Measurements from ENCODE around the gene HLA-DPA1. TPM values are rescaled to one million over a fixed set of nuclear protein-coding genes. Genes with fewer than 3 reads are reported as not detected.

HLA-DPA1 gene
- total RNA-seq, 1 experiment from 2014 or later = not detected

DNA sequence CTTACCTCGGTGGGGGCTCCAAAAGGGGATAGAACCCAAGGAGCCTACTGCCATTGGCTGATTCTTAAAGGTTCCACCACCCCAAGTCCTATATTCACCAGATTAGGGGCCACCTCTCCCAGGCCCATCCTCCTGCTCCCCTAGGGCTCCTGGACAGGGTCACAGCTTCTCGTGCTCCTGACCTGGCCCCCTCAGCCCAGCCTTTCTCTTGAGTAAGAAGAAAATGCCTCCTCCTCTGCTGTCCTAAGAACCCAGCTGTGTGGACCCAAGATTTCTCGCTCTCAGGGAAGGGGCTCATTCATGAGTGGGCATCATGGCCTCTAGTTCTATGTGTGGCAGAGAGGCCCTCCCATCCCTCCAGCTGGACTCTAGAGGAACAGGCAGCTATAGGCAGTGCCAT lies 18.9 kb upstream of the HLA-DPA1 start:
- intact Hi-C loops (cut with micrococcal nuclease; ENCODE audit: unreplicated experiment) = no loop called here

DNA sequence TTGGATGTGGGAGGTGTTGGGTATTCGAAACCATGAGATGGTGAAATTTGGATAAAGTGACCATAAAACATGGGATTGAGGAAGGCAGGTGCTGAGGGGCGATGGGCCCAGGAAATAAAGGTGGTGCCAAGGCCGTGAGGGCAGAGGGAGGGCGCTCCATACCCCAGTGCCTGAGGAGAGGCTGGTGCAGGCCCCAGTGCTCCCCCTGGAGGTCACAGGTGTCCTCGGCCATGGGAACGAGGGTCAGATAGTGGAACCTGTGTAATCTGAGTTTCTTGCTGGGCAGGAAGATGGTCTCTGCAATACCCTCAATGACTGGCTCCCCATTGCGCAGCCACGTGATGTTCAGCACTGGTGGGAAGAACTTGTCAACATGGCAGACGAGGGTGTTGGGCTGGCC lies 18.5 kb upstream of the HLA-DPA1 start:
- no TSS peak for BruUV-seq (replicated peaks)
- no peaks in the 10 kb centered on the region for H3K36me3 ChIP-seq (ENCODE audit: low read depth)
- no peak overlapping the region for H3K4me3 ChIP-seq
- no peak overlapping the region for H3K4me2 ChIP-seq
- peak in 1 of 2 experiments; percentile 12 for DNase-seq
- H2AFZ ChIP-seq = no peak overlapping the region
- POLR2A ChIA-PET (ENCODE audit: unreplicated experiment) = no interaction called here
- H4K20me1 ChIP-seq (ENCODE audit: insufficient read depth) = no peaks in the 10 kb centered on the region
- intact Hi-C loops (cut with micrococcal nuclease; ENCODE audit: unreplicated experiment) = no loop called here
- H3K9me2 ChIP-seq (ENCODE audit: insufficient read depth) = no peaks in the 10 kb centered on the region
- H3K27me3 ChIP-seq (ENCODE audit: insufficient read depth, low read depth) = peaks cover 75% of the 10 kb centered on the region
- CTCF ChIA-PET = no interaction called here
- H3K4me1 ChIP-seq (replicated peaks; ENCODE audit: insufficient read depth) = no peaks in the 10 kb centered on the region
- no peaks in the 10 kb centered on the region for H3F3A ChIP-seq (ENCODE audit: insufficient read depth, low read depth)
- H3K27ac ChIP-seq = no peak overlapping the region
- H3K79me2 ChIP-seq (ENCODE audit: low read depth) = no peaks in the 10 kb centered on the region
- no peaks in the 10 kb centered on the region for H3K9me3 ChIP-seq (ENCODE audit: insufficient read depth, low read depth)
- TF ChIP-seq EZH2 (IDR thresholded peaks at IDR 0.05; ENCODE audit: low read depth) = no peak
- TF ChIP-seq, protein P1, sequence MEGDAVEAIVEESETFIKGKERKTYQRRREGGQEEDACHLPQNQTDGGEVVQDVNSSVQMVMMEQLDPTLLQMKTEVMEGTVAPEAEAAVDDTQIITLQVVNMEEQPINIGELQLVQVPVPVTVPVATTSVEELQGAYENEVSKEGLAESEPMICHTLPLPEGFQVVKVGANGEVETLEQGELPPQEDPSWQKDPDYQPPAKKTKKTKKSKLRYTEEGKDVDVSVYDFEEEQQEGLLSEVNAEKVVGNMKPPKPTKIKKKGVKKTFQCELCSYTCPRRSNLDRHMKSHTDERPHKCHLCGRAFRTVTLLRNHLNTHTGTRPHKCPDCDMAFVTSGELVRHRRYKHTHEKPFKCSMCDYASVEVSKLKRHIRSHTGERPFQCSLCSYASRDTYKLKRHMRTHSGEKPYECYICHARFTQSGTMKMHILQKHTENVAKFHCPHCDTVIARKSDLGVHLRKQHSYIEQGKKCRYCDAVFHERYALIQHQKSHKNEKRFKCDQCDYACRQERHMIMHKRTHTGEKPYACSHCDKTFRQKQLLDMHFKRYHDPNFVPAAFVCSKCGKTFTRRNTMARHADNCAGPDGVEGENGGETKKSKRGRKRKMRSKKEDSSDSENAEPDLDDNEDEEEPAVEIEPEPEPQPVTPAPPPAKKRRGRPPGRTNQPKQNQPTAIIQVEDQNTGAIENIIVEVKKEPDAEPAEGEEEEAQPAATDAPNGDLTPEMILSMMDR (conservative IDR thresholded peaks at IDR 0.05) = peak; percentile 43; the same call in 1 of the 2 replicates

More for the DNA sequence above, 18.9 kb upstream of the HLA-DPA1 start:
- no peaks in the 10 kb centered on the region for H3K9me3 ChIP-seq (ENCODE audit: insufficient read depth, low read depth)
- H3F3A ChIP-seq (ENCODE audit: insufficient read depth, low read depth) = no peaks in the 10 kb centered on the region
- no peak overlapping the region for H3K4me3 ChIP-seq
- no peaks in the 10 kb centered on the region for H3K79me2 ChIP-seq (ENCODE audit: low read depth)
- no TSS peak for BruUV-seq (replicated peaks)
- H2AFZ ChIP-seq = no peak overlapping the region
- H3K27me3 ChIP-seq (ENCODE audit: insufficient read depth, low read depth) = peaks cover 75% of the 10 kb centered on the region
- H3K36me3 ChIP-seq (ENCODE audit: low read depth) = no peaks in the 10 kb centered on the region
- H3K27ac ChIP-seq = no peak overlapping the region
- POLR2A ChIA-PET (ENCODE audit: unreplicated experiment) = no interaction called here
- no peaks in the 10 kb centered on the region for H4K20me1 ChIP-seq (ENCODE audit: insufficient read depth)
- H3K9me2 ChIP-seq (ENCODE audit: insufficient read depth) = no peaks in the 10 kb centered on the region
- TF ChIP-seq, protein P1 (conservative IDR thresholded peaks at IDR 0.05) = no peak
- no peak for TF ChIP-seq EZH2 (IDR thresholded peaks at IDR 0.05; ENCODE audit: low read depth)
- DNase-seq = no peak
- CTCF ChIA-PET = no interaction called here
- no peaks in the 10 kb centered on the region for H3K4me1 ChIP-seq (replicated peaks; ENCODE audit: insufficient read depth)
- H3K4me2 ChIP-seq = no peak overlapping the region

DNA sequence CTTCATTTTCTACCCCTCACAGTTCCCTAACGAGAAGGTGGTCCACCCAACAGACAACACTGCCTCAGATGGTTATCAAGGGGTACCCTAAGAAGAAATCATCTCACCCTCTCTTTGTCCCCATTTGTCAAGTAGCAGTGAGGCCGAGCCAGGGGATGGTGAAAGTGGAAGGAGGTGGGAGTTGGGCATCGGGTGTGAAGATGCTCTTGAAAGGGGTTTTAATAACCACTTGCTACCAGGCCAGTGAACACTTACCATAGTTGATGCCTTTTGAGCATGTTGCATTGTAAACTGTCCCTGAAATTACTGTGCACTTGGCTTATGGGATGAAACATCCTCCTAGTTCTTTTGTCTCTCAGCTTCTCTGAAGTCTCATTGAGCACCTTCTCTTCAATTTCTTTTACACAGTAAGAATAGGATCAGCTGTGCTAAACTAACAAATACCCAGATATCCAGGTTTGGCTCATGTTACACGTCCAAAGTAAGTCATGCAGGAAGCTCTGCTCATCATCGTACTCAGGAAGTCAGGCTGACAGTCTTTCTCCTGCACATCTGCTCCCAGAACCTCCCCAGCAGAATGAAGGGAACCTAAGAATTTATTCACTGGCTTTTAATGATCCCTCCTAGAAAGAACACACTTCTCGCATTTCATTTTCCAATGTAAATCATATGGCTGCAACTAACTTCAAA lies 15.6 kb upstream of the HLA-DPA1 start:
- peaks cover 85% of the 10 kb centered on the region for H3K27me3 ChIP-seq (ENCODE audit: insufficient read depth, low read depth)

More for the DNA sequence above, 15.6 kb upstream of the HLA-DPA1 start:
- no peaks in the 10 kb centered on the region for H3K79me2 ChIP-seq (ENCODE audit: low read depth)
- no peak overlapping the region for H3K4me3 ChIP-seq
- no peak for DNase-seq
- no peak overlapping the region for H3K27ac ChIP-seq
- no peaks in the 10 kb centered on the region for H3K9me3 ChIP-seq (ENCODE audit: insufficient read depth, low read depth)
- ChIA-PET POLR2A (ENCODE audit: unreplicated experiment) (no interaction called here), CTCF (no interaction called here)
- no peak overlapping the region for H2AFZ ChIP-seq
- no peaks in the 10 kb centered on the region for H3K9me2 ChIP-seq (ENCODE audit: insufficient read depth)
- H3K36me3 ChIP-seq (ENCODE audit: low read depth) = no peaks in the 10 kb centered on the region
- no peak overlapping the region for H3K4me2 ChIP-seq
- H3F3A ChIP-seq (ENCODE audit: insufficient read depth, low read depth) = no peaks in the 10 kb centered on the region
- intact Hi-C loops (cut with micrococcal nuclease; ENCODE audit: unreplicated experiment) = no loop called here
- no TSS peak for BruUV-seq (replicated peaks)
- H3K4me1 ChIP-seq (replicated peaks; ENCODE audit: insufficient read depth) = no peaks in the 10 kb centered on the region
- TF ChIP-seq, protein P1 (conservative IDR thresholded peaks at IDR 0.05) = no peak
- no peak for TF ChIP-seq EZH2 (IDR thresholded peaks at IDR 0.05; ENCODE audit: low read depth)
- H4K20me1 ChIP-seq (ENCODE audit: insufficient read depth) = no peaks in the 10 kb centered on the region

All from PC-9 (cell line).